Upper lobe of right lung (tissue), 1 donor: ENCODE results near the gene MORN4. TPM values are rescaled to one million over a fixed set of nuclear protein-coding genes. Genes with fewer than 3 reads are reported as not detected.

ENCODE experiments used
- ATAC-seq: fragments of 200-7000 bp; cut with Tn5 transposase; one replicate; pipeline ENCODE4 v1.9.1; 2020; ENCODE audit warnings: mild to moderate bottlenecking, moderate library complexity
- DNase-seq: peaks from one replicate; pipeline ENCODE4 v3.0.0-alpha.2; 2020
- H3K27ac ChIP-seq: fragments of 200-600 bp; one replicate; pipeline ENCODE4 v1.8.0; 2022
- H3K27me3 ChIP-seq: fragments of 200-600 bp; one replicate; pipeline ENCODE4 v1.8.0; 2022; ENCODE audit warnings: mild to moderate bottlenecking
- H3K36me3 ChIP-seq: fragments of 200-600 bp; one replicate; pipeline ENCODE4 v1.8.0; 2022
- H3K4me1 ChIP-seq: fragments of 200-600 bp; one replicate; pipeline ENCODE4 v1.8.0; 2022
- H3K4me3 ChIP-seq: fragments of 200-600 bp; one replicate; pipeline ENCODE4 v1.8.0; 2022; ENCODE audit warnings: mild to moderate bottlenecking
- H3K9me3 ChIP-seq: fragments of 200-600 bp; one replicate; pipeline ENCODE4 v1.8.0; 2022
- intact Hi-C: fragments of 100-400 bp; cut with DNase I; formaldehyde crosslinking; loops from one replicate; pipeline ENCODE4 v1.11.0; 2022
- total RNA-seq: library from RNA; stranded (reverse); fragmentation: NEBNext Ultra II Directional; extraction: Animal tissue kit (Norgen Biotek cat#: 25700); gene quantifications from one replicate; pipeline ENCODE4 v1.2.1, GENCODE V29; 2021
- TF ChIP-seq, protein P1 (sequence below): fragments of 200-600 bp; IDR thresholded peaks from one replicate; pipeline ENCODE4 v1.8.0; 2022; ENCODE audit warnings: antibody characterized with exemption
- donor health status: DM: no; HTN: yes; CAD: no; lungs with severe emphysema.

MORN4 gene
- total RNA-seq, 1 donor from 2014 or later: 3.8 TPM

DNA sequence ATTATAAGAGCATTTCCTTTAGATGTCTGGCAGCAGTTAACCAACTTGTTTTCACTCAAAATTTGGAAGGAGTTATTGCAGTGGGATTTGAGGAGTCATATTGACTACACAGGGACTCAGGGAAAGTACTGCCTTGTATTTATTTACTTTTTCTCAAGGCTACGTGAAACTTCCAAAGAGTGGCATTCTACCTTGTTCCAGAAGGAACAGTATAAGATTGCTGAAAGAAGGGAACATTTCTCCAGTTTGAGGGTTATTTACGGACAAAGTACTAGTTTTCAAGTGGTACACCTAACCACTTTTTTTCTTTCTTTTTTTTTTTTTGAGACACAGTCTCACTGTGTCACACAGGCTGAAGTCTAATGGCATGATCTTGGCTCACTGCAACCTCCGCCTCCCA, 5.1 kb downstream of the MORN4 start:
- peak; percentile 20 for ATAC-seq
- Histone ChIP-seq H3K4me3 (no peak overlapping the region), H3K9me3 (no peaks in the 10 kb centered on the region), H3K27me3 (no peaks in the 10 kb centered on the region), H3K4me1 (no peaks in the 10 kb centered on the region), H3K27ac (no peak overlapping the region), H3K36me3 (no peaks in the 10 kb centered on the region)
- intact Hi-C loops: no loop called here
- no peak for DNase-seq
- TF ChIP-seq, protein P1, sequence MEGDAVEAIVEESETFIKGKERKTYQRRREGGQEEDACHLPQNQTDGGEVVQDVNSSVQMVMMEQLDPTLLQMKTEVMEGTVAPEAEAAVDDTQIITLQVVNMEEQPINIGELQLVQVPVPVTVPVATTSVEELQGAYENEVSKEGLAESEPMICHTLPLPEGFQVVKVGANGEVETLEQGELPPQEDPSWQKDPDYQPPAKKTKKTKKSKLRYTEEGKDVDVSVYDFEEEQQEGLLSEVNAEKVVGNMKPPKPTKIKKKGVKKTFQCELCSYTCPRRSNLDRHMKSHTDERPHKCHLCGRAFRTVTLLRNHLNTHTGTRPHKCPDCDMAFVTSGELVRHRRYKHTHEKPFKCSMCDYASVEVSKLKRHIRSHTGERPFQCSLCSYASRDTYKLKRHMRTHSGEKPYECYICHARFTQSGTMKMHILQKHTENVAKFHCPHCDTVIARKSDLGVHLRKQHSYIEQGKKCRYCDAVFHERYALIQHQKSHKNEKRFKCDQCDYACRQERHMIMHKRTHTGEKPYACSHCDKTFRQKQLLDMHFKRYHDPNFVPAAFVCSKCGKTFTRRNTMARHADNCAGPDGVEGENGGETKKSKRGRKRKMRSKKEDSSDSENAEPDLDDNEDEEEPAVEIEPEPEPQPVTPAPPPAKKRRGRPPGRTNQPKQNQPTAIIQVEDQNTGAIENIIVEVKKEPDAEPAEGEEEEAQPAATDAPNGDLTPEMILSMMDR: no peak

DNA sequence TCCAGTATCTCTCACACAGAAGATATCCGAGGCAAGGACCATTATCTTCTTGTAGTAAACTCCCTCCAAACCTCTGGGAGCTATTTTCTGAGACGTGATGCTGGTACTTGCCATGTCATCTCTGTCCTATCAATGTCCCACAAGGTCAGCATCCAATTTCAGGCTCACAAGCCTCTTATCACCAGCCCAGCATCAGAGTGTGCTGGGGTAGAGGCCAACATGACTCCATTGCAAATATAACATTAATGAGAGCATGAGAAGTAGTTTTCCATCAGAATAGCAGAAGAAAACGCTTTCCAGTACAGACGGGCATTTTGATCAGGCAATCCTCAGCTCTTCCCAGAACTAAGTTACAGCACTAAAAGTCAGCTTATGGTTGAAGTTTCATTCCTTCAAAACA, 5.6 kb downstream of the MORN4 start:
- no peaks in the 10 kb centered on the region for H3K4me1 ChIP-seq
- H3K4me3 ChIP-seq: no peak overlapping the region
- H3K9me3 ChIP-seq: no peaks in the 10 kb centered on the region
- DNase-seq (no peak), ATAC-seq (no peak)
- no peak overlapping the region for H3K27ac ChIP-seq
- no peaks in the 10 kb centered on the region for H3K27me3 ChIP-seq
- intact Hi-C loops: no loop called here
- TF ChIP-seq, protein P1: no peak
- H3K36me3 ChIP-seq: no peaks in the 10 kb centered on the region

DNA sequence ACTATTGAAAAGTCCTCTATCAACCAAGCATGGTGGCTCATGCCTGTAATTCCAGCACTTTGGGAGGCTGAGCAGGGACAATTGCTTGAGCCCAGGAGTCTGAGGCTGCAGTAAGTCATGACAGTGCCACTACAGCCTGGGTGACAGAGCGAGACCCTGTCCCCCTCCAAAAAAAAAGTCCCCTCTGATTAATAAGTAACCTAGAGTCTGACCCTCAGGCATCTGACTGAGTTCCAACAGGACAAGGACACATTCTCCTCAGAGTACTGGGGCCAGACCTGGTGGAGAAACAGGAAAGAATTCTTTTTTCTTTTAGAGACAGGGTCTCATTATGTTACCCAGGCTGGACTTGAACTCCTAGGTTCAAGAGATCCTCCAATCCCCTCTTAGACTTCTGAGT, 10.0 kb downstream of the MORN4 start:
- no peaks in the 10 kb centered on the region for H3K9me3 ChIP-seq
- no peaks in the 10 kb centered on the region for H3K27me3 ChIP-seq
- TF ChIP-seq, protein P1: no peak
- no peak overlapping the region for H3K27ac ChIP-seq
- no peaks in the 10 kb centered on the region for H3K4me1 ChIP-seq
- H3K36me3 ChIP-seq: no peaks in the 10 kb centered on the region
- DNase-seq: no peak
- no peak overlapping the region for H3K4me3 ChIP-seq
- no peak for ATAC-seq
- intact Hi-C loops: no loop called here

DNA sequence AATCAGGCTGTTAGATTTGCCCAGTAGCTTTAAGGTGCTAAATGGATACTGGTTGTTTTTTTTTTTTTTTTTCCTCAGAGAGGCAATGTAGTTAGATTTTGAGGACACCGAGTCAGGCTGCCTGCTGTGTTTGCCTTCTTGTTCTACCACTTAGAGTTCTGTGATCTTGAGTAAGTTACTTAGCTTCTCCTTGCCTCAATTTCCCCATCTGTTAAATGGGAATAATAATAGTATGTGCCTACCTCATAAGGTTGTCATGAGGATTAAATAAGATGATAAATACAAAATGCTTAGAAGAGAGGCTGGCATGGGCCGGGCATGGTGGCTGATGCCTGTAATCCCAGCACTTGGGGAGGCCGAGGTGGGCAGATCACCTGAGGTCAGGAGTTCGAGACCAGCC, 14.6 kb downstream of the MORN4 start:
- H3K4me3 ChIP-seq: no peak overlapping the region
- ATAC-seq: no peak
- DNase-seq: no peak
- H3K36me3 ChIP-seq: no peaks in the 10 kb centered on the region
- no peaks in the 10 kb centered on the region for H3K9me3 ChIP-seq
- no peaks in the 10 kb centered on the region for H3K27me3 ChIP-seq
- H3K27ac ChIP-seq: no peak overlapping the region
- H3K4me1 ChIP-seq: no peaks in the 10 kb centered on the region
- TF ChIP-seq, protein P1: no peak
- intact Hi-C loops: no loop called here

DNA sequence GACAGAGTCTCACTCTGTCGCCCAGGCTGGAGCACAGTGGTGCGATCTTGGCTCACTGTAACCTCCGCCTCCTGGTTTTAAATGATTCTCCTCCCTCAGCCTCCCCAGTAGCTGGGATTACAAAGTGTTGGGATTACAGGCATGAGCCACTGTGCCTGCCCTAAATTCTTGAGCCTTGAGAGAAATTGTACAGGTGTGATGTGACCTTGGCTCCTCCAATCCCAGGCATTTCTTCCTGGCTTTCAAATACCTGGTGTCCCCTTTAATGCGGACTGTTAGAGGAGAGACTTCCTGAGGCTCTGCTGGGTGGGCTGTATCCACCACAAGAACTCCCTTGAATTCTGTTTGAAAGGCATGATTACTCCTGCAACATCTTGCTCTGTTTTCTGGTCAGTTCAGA, 15.0 kb downstream of the MORN4 start:
- H3K27me3 ChIP-seq: no peaks in the 10 kb centered on the region
- DNase-seq (no peak), ATAC-seq (no peak)
- no peaks in the 10 kb centered on the region for H3K9me3 ChIP-seq
- TF ChIP-seq, protein P1: no peak
- H3K4me3 ChIP-seq: no peak overlapping the region
- H3K36me3 ChIP-seq: no peaks in the 10 kb centered on the region
- H3K27ac ChIP-seq: no peak overlapping the region
- intact Hi-C loops: no loop called here
- no peaks in the 10 kb centered on the region for H3K4me1 ChIP-seq

DNA sequence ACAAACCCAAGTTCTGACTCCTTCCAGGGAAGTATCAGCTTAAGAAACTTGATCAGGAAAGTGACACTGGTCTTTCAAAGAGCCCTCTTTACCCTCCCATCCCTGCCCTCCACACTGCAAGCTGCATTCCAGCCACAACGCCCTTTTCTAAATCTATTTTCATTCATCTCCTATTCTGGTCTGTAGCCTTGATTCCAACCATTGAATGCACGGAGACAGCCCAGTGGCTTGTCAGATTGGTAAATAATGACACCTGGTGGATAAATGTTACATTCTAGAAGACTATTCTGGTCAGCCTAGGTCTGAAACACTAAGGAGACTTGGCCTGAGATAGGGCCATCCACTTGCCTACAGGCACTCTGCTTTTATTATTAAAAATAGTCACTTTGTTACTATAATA, 20.9 kb downstream of the MORN4 start:
- TF ChIP-seq, protein P1: peak; percentile 43
- no peaks in the 10 kb centered on the region for H3K27me3 ChIP-seq
- ATAC-seq: peak; percentile 73
- no peak overlapping the region for H3K4me3 ChIP-seq
- H3K36me3 ChIP-seq: no peaks in the 10 kb centered on the region
- H3K4me1 ChIP-seq: no peaks in the 10 kb centered on the region
- no peak for DNase-seq
- intact Hi-C loops: no loop called here
- no peak overlapping the region for H3K27ac ChIP-seq
- no peaks in the 10 kb centered on the region for H3K9me3 ChIP-seq
